K562 (cell line): ENCODE data around the gene SCARF1. TPM values are rescaled to one million over a fixed set of nuclear protein-coding genes. Genes with fewer than 3 reads are reported as not detected.

Source experiments
- ARID2 ChIP-seq: fragments of 450-650 bp; IDR thresholded peaks from 2 replicates; pipeline ENCODE4 v1.6.1; 2017; ENCODE audit warnings: antibody characterized with exemption, mild to moderate bottlenecking
- CEBPB ChIP-seq: fragments of 450-650 bp; IDR thresholded peaks from 2 replicates; pipeline ENCODE4 v1.6.1; 2016; ENCODE audit warnings: missing genetic modification characterization, missing compliant biosample characterization
- CHAMP1 ChIP-seq: fragments of 450-650 bp; IDR thresholded peaks from 2 replicates; pipeline ENCODE4 v1.6.1; 2016; ENCODE audit warnings: mild to moderate bottlenecking
- E2F8 ChIP-seq: fragments of 450-650 bp; IDR thresholded peaks from 2 replicates; pipeline ENCODE4 v1.7.1; 2018; ENCODE audit warnings: mild to moderate bottlenecking, low read depth; ENCODE audit not compliant: partially characterized antibody
- MXI1 ChIP-seq: IDR thresholded peaks from 2 replicates; pipeline ENCODE4 v1.6.1; 2011; ENCODE audit warnings: low read depth, mild to moderate bottlenecking, improper control_type of control experiment, low read length
- NFIC ChIP-seq: fragments of 450-650 bp; IDR thresholded peaks from 2 replicates; pipeline ENCODE4 v1.6.1; 2017; ENCODE audit warnings: mild to moderate bottlenecking, inconsistent platforms
- PRDM10 ChIP-seq: fragments of 450-650 bp; IDR thresholded peaks from 2 replicates; pipeline ENCODE4 v1.6.1; 2018; ENCODE audit not compliant: partially characterized antibody
- SRSF1 ChIP-seq: fragments of 200-400 bp; formaldehyde crosslinking; IDR thresholded peaks from 2 replicates; pipeline ENCODE4 v1.6.1; 2017; ENCODE audit warnings: mild to moderate bottlenecking, low read depth, low read length, moderate library complexity
- TGIF2 ChIP-seq: sonication (generic); formaldehyde crosslinking; IDR thresholded peaks from 2 replicates; pipeline ENCODE4 v1.8.1; 2022; ENCODE audit warnings: mild to moderate bottlenecking, missing genetic modification reagents, moderate library complexity
- TRIM28 ChIP-seq: fragments of 450-650 bp; IDR thresholded peaks from 2 replicates; pipeline ENCODE4 v1.6.1; 2017
- ZFX ChIP-seq: sonication (generic); formaldehyde crosslinking; IDR thresholded peaks from 2 replicates; pipeline ENCODE4 v1.8.0; 2022; ENCODE audit warnings: mild to moderate bottlenecking, missing genetic modification reagents, moderate library complexity
- ZNF830 ChIP-seq: fragments of 250-450 bp; sonication (Bioruptor Pico); IDR thresholded peaks from 2 replicates; pipeline ENCODE4 v1.5.0; 2021; ENCODE audit warnings: mild to moderate bottlenecking
- polyA plus RNA-seq, 8 experiments: library from polyadenylated mRNA; depleted of rRNA in 4 of 8; stranded (reverse) in 5 of 8; unstranded in 3 of 8; fragments of >200 nt; fragmentation: Nextera tagmentation in 2 of 8; fragmentation: Illumina TruSeq in 1 of 8; extraction: Ambion mirVana in 2 of 8; extraction: Trizol in 1 of 8; gene quantifications; 2 replicates each; pipeline versions ENCODE4 v1.2.1 to v1.2.3, GENCODE V29; 2011 to 2014; ENCODE audit warnings: inconsistent platforms in 1 of 8, missing spikeins in 1 of 8
- total RNA-seq, 7 experiments: library from RNA; depleted of rRNA in 6 of 7; stranded (reverse); fragments of >200 nt in 6 of 7; fragmentation: Illumina TruSeq in 2 of 7; extraction: Trizol in 2 of 7; gene quantifications; 2 replicates each; pipeline versions ENCODE4 v1.2.1 to v1.2.3, GENCODE V29; 2011 to 2021; ENCODE audit warnings: low replicate concordance in 1 of 7
- TF ChIP-seq, protein P1 (sequence below): fragments of 250-450 bp; sonication (Bioruptor Pico); IDR thresholded peaks from 2 replicates; pipeline ENCODE4 v1.8.0; 2022; ENCODE audit warnings: moderate library complexity, mild to moderate bottlenecking, inconsistent platforms
- TF ChIP-seq, protein P2 (sequence below): fragments of 250-450 bp; sonication (Bioruptor Pico); IDR thresholded peaks from 2 replicates; pipeline ENCODE4 v1.5.0; 2021; ENCODE audit warnings: mild to moderate bottlenecking, borderline replicate concordance

Gene SCARF1
- total and polyA plus RNA-seq, 9 of the 15 experiments (the other 6 are each of a cell fraction or from before 2014, with no cell fraction given) = 0.04 to 2.1 (median 0.63) TPM

GRCh38 chr17:1590029-1590746, 55.3 kb downstream of the SCARF1 start (continued):
- TF ChIP-seq, protein P1, sequence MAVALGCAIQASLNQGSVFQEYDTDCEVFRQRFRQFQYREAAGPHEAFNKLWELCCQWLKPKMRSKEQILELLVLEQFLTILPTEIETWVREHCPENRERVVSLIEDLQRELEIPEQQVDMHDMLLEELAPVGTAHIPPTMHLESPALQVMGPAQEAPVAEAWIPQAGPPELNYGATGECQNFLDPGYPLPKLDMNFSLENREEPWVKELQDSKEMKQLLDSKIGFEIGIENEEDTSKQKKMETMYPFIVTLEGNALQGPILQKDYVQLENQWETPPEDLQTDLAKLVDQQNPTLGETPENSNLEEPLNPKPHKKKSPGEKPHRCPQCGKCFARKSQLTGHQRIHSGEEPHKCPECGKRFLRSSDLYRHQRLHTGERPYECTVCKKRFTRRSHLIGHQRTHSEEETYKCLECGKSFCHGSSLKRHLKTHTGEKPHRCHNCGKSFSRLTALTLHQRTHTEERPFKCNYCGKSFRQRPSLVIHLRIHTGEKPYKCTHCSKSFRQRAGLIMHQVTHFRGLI (CRISPR knock-in tag) = no peak
- TF ChIP-seq TGIF2 (CRISPR knock-in tag) (no peak), SRSF1 (no peak), NFIC (peak; percentile 23; the same call in 1 of the 2 replicates), ZNF830 (CRISPR knock-in tag) (no peak), CHAMP1 (no peak), ARID2 (no peak), MXI1 (no peak), TRIM28 (no peak), ZFX (CRISPR knock-in tag) (no peak), CEBPB (tag) (peak; percentile 71), PRDM10 (no peak), E2F8 (no peak)
- TF ChIP-seq, protein P2, sequence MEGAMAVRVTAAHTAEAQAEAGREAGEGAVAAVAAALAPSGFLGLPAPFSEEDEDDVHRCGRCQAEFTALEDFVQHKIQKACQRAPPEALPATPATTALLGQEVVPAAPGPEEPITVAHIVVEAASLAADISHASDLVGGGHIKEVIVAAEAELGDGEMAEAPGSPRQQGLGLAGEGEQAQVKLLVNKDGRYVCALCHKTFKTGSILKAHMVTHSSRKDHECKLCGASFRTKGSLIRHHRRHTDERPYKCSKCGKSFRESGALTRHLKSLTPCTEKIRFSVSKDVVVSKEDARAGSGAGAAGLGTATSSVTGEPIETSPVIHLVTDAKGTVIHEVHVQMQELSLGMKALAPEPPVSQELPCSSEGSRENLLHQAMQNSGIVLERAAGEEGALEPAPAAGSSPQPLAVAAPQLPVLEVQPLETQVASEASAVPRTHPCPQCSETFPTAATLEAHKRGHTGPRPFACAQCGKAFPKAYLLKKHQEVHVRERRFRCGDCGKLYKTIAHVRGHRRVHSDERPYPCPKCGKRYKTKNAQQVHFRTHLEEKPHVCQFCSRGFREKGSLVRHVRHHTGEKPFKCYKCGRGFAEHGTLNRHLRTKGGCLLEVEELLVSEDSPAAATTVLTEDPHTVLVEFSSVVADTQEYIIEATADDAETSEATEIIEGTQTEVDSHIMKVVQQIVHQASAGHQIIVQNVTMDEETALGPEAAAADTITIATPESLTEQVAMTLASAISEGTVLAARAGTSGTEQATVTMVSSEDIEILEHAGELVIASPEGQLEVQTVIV (CRISPR knock-in tag) = no peak
